Stimulated activated naive CD8-positive, alpha-beta T cell treated with anti-CD3 and anti-CD28 coated beads, Interleukin-15, amount 100 ng/mL, for 72 hours (primary cell): Measurements from ENCODE around the gene MRTO4.
"Not testable (repeated sequence)": the region's sequence is repeated elsewhere in the genome, so short reads cannot be mapped to it uniquely, and the experiment has no call there.

ENCODE experiments used
- ATAC-seq: fragments of 150-1000 bp; cut with Tn5 transposase; 2 replicates; pipeline ENCODE4 v1.10.0; 2021; ENCODE audit warnings: mild to moderate bottlenecking, moderate library complexity
- DNase-seq, 2 donors: peaks; one replicate each; pipeline ENCODE4 v3.0.0; 2021 to 2022
- H3K27ac Mint-ChIP-seq, 2 donors: one replicate each; pipeline ENCODE4 v1.8.0; 2022; ENCODE audit warnings: mild to moderate bottlenecking in 2 of 2, mixed read lengths in 2 of 2, moderate library complexity in 2 of 2
- H3K27me3 Mint-ChIP-seq: one replicate; pipeline ENCODE4 v1.8.0; 2022; ENCODE audit warnings: mixed read lengths
- H3K4me1 Mint-ChIP-seq: one replicate; pipeline ENCODE4 v1.8.0; 2022; ENCODE audit warnings: mild to moderate bottlenecking, mixed read lengths
- H3K4me3 Mint-ChIP-seq, 2 donors: one replicate each; pipeline ENCODE4 v1.8.0; 2022; ENCODE audit warnings: mild to moderate bottlenecking in 2 of 2, mixed read lengths in 2 of 2, moderate library complexity in 1 of 2
- H3K9me3 Mint-ChIP-seq, 2 donors: one replicate each; pipeline ENCODE4 v1.8.0; 2022; ENCODE audit warnings: mixed read lengths in 2 of 2

The MRTO4 gene

GRCh38 chr1:19274636-19275035 is 23.0 kb downstream of the MRTO4 start:
- ATAC-seq (no peak), DNase-seq (no peak)
- peaks cover 38% of the 10 kb centered on the region for H3K27me3 Mint-ChIP-seq
- H3K4me1 Mint-ChIP-seq: peaks cover 7% of the 10 kb centered on the region
- H3K9me3 Mint-ChIP-seq: peaks cover 10 to 13% of the 10 kb centered on the region in 2 donors
- H3K27ac Mint-ChIP-seq: no peak overlapping the region
- H3K4me3 Mint-ChIP-seq: no peak overlapping the region

- Mint-ChIP-seq H3K27me3 (peaks cover 13% of the 10 kb centered on the region), H3K9me3 (no peaks in the 10 kb centered on the region), H3K4me3 (no peak overlapping the region), H3K4me1 (peaks cover 9% of the 10 kb centered on the region), H3K27ac (no peak overlapping the region)
- no peak for DNase-seq
- no peak for ATAC-seq
Observed at GRCh38 chr1:19283891-19284290, 32.3 kb downstream of the MRTO4 start.

GRCh38 chr1:19284881-19285280 is 33.3 kb downstream of the MRTO4 start:
- H3K4me3 Mint-ChIP-seq: no peak overlapping the region
- peaks cover 14% of the 10 kb centered on the region for H3K4me1 Mint-ChIP-seq
- DNase-seq (no peak), ATAC-seq (no peak)
- no peaks in the 10 kb centered on the region for H3K9me3 Mint-ChIP-seq
- no peak overlapping the region for H3K27ac Mint-ChIP-seq
- peaks cover 23% of the 10 kb centered on the region for H3K27me3 Mint-ChIP-seq

- not testable (repeated sequence) for H3K9me3 Mint-ChIP-seq, ATAC-seq, H3K4me3 Mint-ChIP-seq, DNase-seq, H3K27ac Mint-ChIP-seq
- Mint-ChIP-seq H3K4me1 (peaks cover 14% of the 10 kb centered on the region), H3K27me3 (peaks cover 26% of the 10 kb centered on the region)
Observed at GRCh38 chr1:19285366-19285765, 33.8 kb downstream of the MRTO4 start.

- Mint-ChIP-seq H3K4me1 (peaks cover 14% of the 10 kb centered on the region), H3K27me3 (peaks cover 26% of the 10 kb centered on the region)
- H3K4me3 Mint-ChIP-seq, ATAC-seq, DNase-seq, H3K9me3 Mint-ChIP-seq, H3K27ac Mint-ChIP-seq: not testable (repeated sequence)
Observed at GRCh38 chr1:19285807-19286206, 34.2 kb downstream of the MRTO4 start.

- peak overlapping the region; percentile 79 to 81 for H3K4me3 Mint-ChIP-seq
- DNase-seq: no peak
- ATAC-seq: no peak
- peaks cover 26% of the 10 kb centered on the region for H3K27me3 Mint-ChIP-seq
- peaks cover 0 to 8% of the 10 kb centered on the region in 2 donors for H3K9me3 Mint-ChIP-seq
- peaks cover 14% of the 10 kb centered on the region for H3K4me1 Mint-ChIP-seq
- peak overlapping the region in 1 of 2 donors; percentile 79 for H3K27ac Mint-ChIP-seq
Observed at GRCh38 chr1:19287436-19288185, 36.0 kb downstream of the MRTO4 start.

GRCh38 chr1:19288324-19289241 is 37.0 kb downstream of the MRTO4 start, which contains the start of gene AKR7A3:
AKR7A3 (minus strand) TSS chr1:19288770; CDS start chr1:19288709, 61 bp downstream.
- peak; percentile 53 to 61 for DNase-seq
- peak within 1 kb of the TSS; percentile 79 to 81 for H3K4me3 Mint-ChIP-seq

GRCh38 chr1:19289244-19289643 is 37.6 kb downstream of the MRTO4 start:
- ATAC-seq: no peak
- Mint-ChIP-seq H3K4me3 (peak overlapping the region; percentile 46 to 81), H3K27ac (no peak overlapping the region), H3K9me3 (peaks cover 6 to 11% of the 10 kb centered on the region in 2 donors), H3K4me1 (peaks cover 14% of the 10 kb centered on the region), H3K27me3 (peaks cover 26% of the 10 kb centered on the region)
- no peak for DNase-seq

More at GRCh38 chr1:19288324-19289241, 37.0 kb downstream of the MRTO4 start, which contains the start of gene AKR7A3:
- H3K9me3 Mint-ChIP-seq: not testable (repeated sequence)
- peak within 1 kb of the TSS in 1 of 2 donors; percentile 79 for H3K27ac Mint-ChIP-seq
- H3K27me3 Mint-ChIP-seq: peaks cover 26% of the 10 kb centered on the region
- peak; percentile 89 for ATAC-seq
- H3K4me1 Mint-ChIP-seq: peaks cover 14% of the 10 kb centered on the region

- peaks cover 6% of the 10 kb centered on the region for H3K27me3 Mint-ChIP-seq
- no peaks in the 10 kb centered on the region for H3K4me1 Mint-ChIP-seq
- DNase-seq (no peak), ATAC-seq (no peak)
- no peak overlapping the region for H3K4me3 Mint-ChIP-seq
- peaks cover 28 to 33% of the 10 kb centered on the region in 2 donors for H3K9me3 Mint-ChIP-seq
- no peak overlapping the region for H3K27ac Mint-ChIP-seq
Observed at GRCh38 chr1:19294638-19295037, 43.0 kb downstream of the MRTO4 start.

GRCh38 chr1:19300211-19300610 is 48.6 kb downstream of the MRTO4 start:
- no peaks in the 10 kb centered on the region for H3K4me1 Mint-ChIP-seq
- no peak overlapping the region for H3K4me3 Mint-ChIP-seq
- H3K27me3 Mint-ChIP-seq: no peaks in the 10 kb centered on the region
- H3K9me3 Mint-ChIP-seq: peaks cover 8 to 17% of the 10 kb centered on the region in 2 donors
- DNase-seq (no peak), ATAC-seq (no peak)
- H3K27ac Mint-ChIP-seq: no peak overlapping the region

- not testable (repeated sequence) for H3K4me3 Mint-ChIP-seq, ATAC-seq, H3K9me3 Mint-ChIP-seq, H3K4me1 Mint-ChIP-seq, H3K27me3 Mint-ChIP-seq, DNase-seq
- peak overlapping the region in 1 of 2 donors; percentile 24 for H3K27ac Mint-ChIP-seq
Observed at GRCh38 chr1:19304081-19304480, 52.5 kb downstream of the MRTO4 start.

- Mint-ChIP-seq H3K4me1 (peaks cover 6% of the 10 kb centered on the region), H3K9me3 (no peaks in the 10 kb centered on the region), H3K27me3 (no peaks in the 10 kb centered on the region), H3K4me3 (no peak overlapping the region), H3K27ac (no peak overlapping the region)
- ATAC-seq (no peak), DNase-seq (no peak)
Observed at GRCh38 chr1:19305880-19306279, 54.3 kb downstream of the MRTO4 start.

GRCh38 chr1:19306941-19307340 is 55.3 kb downstream of the MRTO4 start:
- H3K27me3 Mint-ChIP-seq: no peaks in the 10 kb centered on the region
- H3K4me3 Mint-ChIP-seq: no peak overlapping the region
- no peak for ATAC-seq
- no peak for DNase-seq
- H3K27ac Mint-ChIP-seq: no peak overlapping the region
- peaks cover 13% of the 10 kb centered on the region for H3K4me1 Mint-ChIP-seq
- no peaks in the 10 kb centered on the region for H3K9me3 Mint-ChIP-seq

- no peaks in the 10 kb centered on the region for H3K27me3 Mint-ChIP-seq
- DNase-seq: no peak
- peaks cover 17% of the 10 kb centered on the region for H3K4me1 Mint-ChIP-seq
- H3K4me3 Mint-ChIP-seq: no peak overlapping the region
- no peaks in the 10 kb centered on the region for H3K9me3 Mint-ChIP-seq
- H3K27ac Mint-ChIP-seq: no peak overlapping the region
- no peak for ATAC-seq
Observed at GRCh38 chr1:19307794-19308508, 56.3 kb downstream of the MRTO4 start.

- Mint-ChIP-seq H3K27ac (no peak overlapping the region), H3K27me3 (no peaks in the 10 kb centered on the region), H3K4me1 (peaks cover 23% of the 10 kb centered on the region), H3K9me3 (no peaks in the 10 kb centered on the region), H3K4me3 (no peak overlapping the region)
- DNase-seq (no peak), ATAC-seq (no peak)
Observed at GRCh38 chr1:19308509-19308907, 56.9 kb downstream of the MRTO4 start.
